H1 (cell line): ENCODE measurements around the gene SLC25A38. TPM values are rescaled to one million over a fixed set of nuclear protein-coding genes. Genes with fewer than 3 reads are reported as not detected.

Experiments used
- CTCF ChIA-PET: fragments of 300-600 bp; sonication (Branson Sonifier 250); formaldehyde crosslinking; loops from one replicate; lab custom pipeline; 2021; ENCODE audit not compliant: partially characterized antibody; lab: Charles Lee
- POLR2A ChIA-PET: fragments of 300-600 bp; sonication (Branson Sonifier 250); formaldehyde crosslinking; loops from one replicate; lab custom pipeline; 2021; ENCODE audit warnings: inconsistent platforms; ENCODE audit not compliant: partially characterized antibody; lab: Charles Lee
- DNase-seq, 2 experiments: peaks; one replicate each; pipeline versions ENCODE4 v3.0.0 to v3.0.0-alpha.2; 2010 to 2022; ENCODE audit warnings: low spot score in 2 of 2, low read depth in 1 of 2, mixed read lengths in 1 of 2
- FAIRE-seq: peaks from 2 replicates; lab custom pipeline; 2011; peaks lifted over from hg19 to GRCh38; lab: Jason Lieb, UNC
- H2AFZ ChIP-seq: 2 replicates; pipeline ENCODE4 v1.8.1; 2012; ENCODE audit warnings: low read length, inconsistent platforms
- H2AK5ac ChIP-seq: 2 replicates; pipeline ENCODE4 v1.6.1; 2013; ENCODE audit warnings: low read depth, low read length
- H2BK120ac ChIP-seq: replicated peaks from 2 replicates; pipeline ENCODE3; 2013; ENCODE audit warnings: low read depth, low read length, inconsistent platforms
- H2BK12ac ChIP-seq: 2 replicates; pipeline ENCODE4 v1.6.1; 2013; ENCODE audit warnings: low read depth, low read length
- H2BK15ac ChIP-seq: 2 replicates; pipeline ENCODE4 v1.6.1; 2013; ENCODE audit warnings: low read length
- H2BK20ac ChIP-seq: 2 replicates; pipeline ENCODE4 v1.6.1; 2013; ENCODE audit warnings: low read length
- H2BK5ac ChIP-seq: 2 replicates; pipeline ENCODE4 v1.6.1; 2013; ENCODE audit warnings: low read depth, low read length
- H3K14ac ChIP-seq: 2 replicates; pipeline ENCODE4 v1.6.1; 2013; ENCODE audit warnings: inconsistent platforms; ENCODE audit not compliant: insufficient read length
- H3K18ac ChIP-seq: 2 replicates; pipeline ENCODE4 v1.6.1; 2013; ENCODE audit warnings: low read length; ENCODE audit errors: extremely low read depth
- H3K23ac ChIP-seq: 2 replicates; pipeline ENCODE4 v1.6.1; 2013; ENCODE audit warnings: inconsistent platforms; ENCODE audit not compliant: insufficient read length
- H3K23me2 ChIP-seq: 2 replicates; pipeline ENCODE4 v1.6.1; 2013; ENCODE audit warnings: low read depth, low read length
- H3K27ac ChIP-seq: 2 replicates; pipeline ENCODE4 v1.6.1; 2011; ENCODE audit warnings: low read depth, low read length, inconsistent platforms
- H3K27me3 ChIP-seq, 4 experiments: replicated peaks in 1 of 4; 1 replicate in 1 of 4; 2 replicates in 3 of 4; pipeline versions ENCODE4 v1.6.1 to v1.8.1; 2011 to 2013; ENCODE audit warnings: low read length in 3 of 4, mild to moderate bottlenecking in 3 of 4, inconsistent platforms in 2 of 4, mixed read lengths in 2 of 4, moderate library complexity in 1 of 4; ENCODE audit not compliant: control insufficient read depth in 3 of 4, insufficient read depth in 3 of 4; ENCODE audit errors: extremely low read depth in 1 of 4
- H3K36me3 ChIP-seq, 4 experiments: 2 replicates each; pipeline versions ENCODE4 v1.6.1 to v1.8.1; 2011 to 2013; ENCODE audit warnings: mild to moderate bottlenecking in 4 of 4, low read length in 3 of 4, moderate library complexity in 2 of 4, control low read depth in 1 of 4, inconsistent platforms in 1 of 4; ENCODE audit not compliant: insufficient read depth in 4 of 4, control insufficient read depth in 2 of 4
- H3K4ac ChIP-seq: replicated peaks from 2 replicates; pipeline ENCODE3; 2013; ENCODE audit warnings: low read length, low read depth, mixed read lengths, inconsistent platforms; ENCODE audit not compliant: insufficient read length
- H3K4me1 ChIP-seq, 4 experiments: replicated peaks in 1 of 4; 1 replicate in 1 of 4; 2 replicates in 3 of 4; pipeline versions ENCODE4 v1.6.1 to v1.8.1; 2011 to 2013; ENCODE audit warnings: low read length in 3 of 4, inconsistent platforms in 2 of 4, mixed read lengths in 1 of 4; ENCODE audit not compliant: insufficient read depth in 4 of 4, control insufficient read depth in 3 of 4
- H3K4me2 ChIP-seq, 2 experiments: 2 replicates each; pipeline versions ENCODE4 v1.6.1 to v1.8.1; 2011 to 2013; ENCODE audit warnings: low read depth in 2 of 2, low read length in 2 of 2, control low read depth in 1 of 2, inconsistent platforms in 1 of 2, mild to moderate bottlenecking in 1 of 2; ENCODE audit not compliant: insufficient read depth in 1 of 2
- H3K4me3 ChIP-seq, 4 experiments: fragments of 200-600, 300-600 bp in 1 of 4; sonication (generic), shearing (Covaris generic), sonication (Bioruptor Twin) in 1 of 4; 2 replicates each; pipeline versions ENCODE4 v1.5.1 to v1.8.1; 2011 to 2016; ENCODE audit warnings: low read length in 4 of 4, low read depth in 3 of 4, control low read depth in 2 of 4, inconsistent platforms in 2 of 4, mild to moderate bottlenecking in 2 of 4, mixed read lengths in 1 of 4, moderate library complexity in 1 of 4; ENCODE audit not compliant: insufficient read depth in 2 of 4; ENCODE audit errors: extremely low read depth in 1 of 4
- H3K56ac ChIP-seq: replicated peaks from 2 replicates; pipeline ENCODE3; 2013; ENCODE audit warnings: low read depth, mild to moderate bottlenecking, mixed read lengths, low read length, inconsistent platforms; ENCODE audit not compliant: insufficient read length
- H3K79me1 ChIP-seq: 2 replicates; pipeline ENCODE4 v1.6.1; 2013; ENCODE audit warnings: low read depth, low read length, control low read depth
- H3K79me2 ChIP-seq, 2 experiments: 2 replicates each; pipeline versions ENCODE4 v1.6.1 to v1.8.1; 2012 to 2013; ENCODE audit warnings: low read length in 2 of 2, mild to moderate bottlenecking in 2 of 2, inconsistent platforms in 1 of 2; ENCODE audit not compliant: insufficient read depth in 2 of 2, control insufficient read depth in 1 of 2
- H3K9ac ChIP-seq, 4 experiments: replicated peaks in 1 of 4; 1 replicate in 1 of 4; 2 replicates in 3 of 4; pipeline versions ENCODE4 v1.6.1 to v1.8.1; 2011 to 2013; ENCODE audit warnings: low read depth in 3 of 4, low read length in 3 of 4, control low read depth in 2 of 4, mild to moderate bottlenecking in 2 of 4, moderate library complexity in 2 of 4, inconsistent platforms in 1 of 4; ENCODE audit errors: extremely low read depth in 1 of 4
- H3K9me3 ChIP-seq, 2 experiments: 2 replicates each; pipeline versions ENCODE4 v1.6.1 to v1.8.1; 2012 to 2013; ENCODE audit warnings: mild to moderate bottlenecking in 2 of 2, moderate library complexity in 2 of 2, control low read depth in 1 of 2, inconsistent platforms in 1 of 2, low read depth in 1 of 2, low read length in 1 of 2, mixed read lengths in 1 of 2; ENCODE audit not compliant: insufficient read depth in 2 of 2
- H4K20me1 ChIP-seq, 2 experiments: replicated peaks in 1 of 2; 2 replicates each; pipeline versions ENCODE3 to v1.8.1; 2011 to 2013; ENCODE audit warnings: inconsistent platforms in 2 of 2, low read length in 2 of 2, mild to moderate bottlenecking in 1 of 2; ENCODE audit not compliant: insufficient read depth in 2 of 2, control insufficient read depth in 1 of 2
- H4K5ac ChIP-seq: 2 replicates; pipeline ENCODE4 v1.6.1; 2013; ENCODE audit warnings: low read length, low read depth, mixed read lengths, inconsistent platforms; ENCODE audit not compliant: insufficient read length
- H4K8ac ChIP-seq: 2 replicates; pipeline ENCODE4 v1.8.0; 2013; ENCODE audit warnings: mild to moderate bottlenecking, moderate library complexity, low read length, inconsistent platforms; ENCODE audit not compliant: insufficient read depth; ENCODE audit errors: extremely low read depth
- H4K91ac ChIP-seq: replicated peaks from 2 replicates; pipeline ENCODE3; 2013; ENCODE audit warnings: low read length, mixed read lengths, inconsistent platforms; ENCODE audit not compliant: insufficient read length
- CHD2 ChIP-seq: IDR thresholded peaks from 2 replicates; pipeline ENCODE4 v1.6.1; 2012; ENCODE audit warnings: low read length, improper control_type of control experiment
- RFX5 ChIP-seq: IDR thresholded peaks from 2 replicates; pipeline ENCODE4 v1.6.1; 2011; ENCODE audit warnings: low read depth, low read length, improper control_type of control experiment, borderline replicate concordance
- SIN3A ChIP-seq, 2 experiments: IDR thresholded peaks in 1 of 2; conservative IDR thresholded peaks in 1 of 2; 2 replicates each; pipeline ENCODE4 v1.6.1; 2011 to 2012; ENCODE audit warnings: low read length in 2 of 2, improper control_type of control experiment in 1 of 2, low read depth in 1 of 2, mild to moderate bottlenecking in 1 of 2
- TAF1 ChIP-seq: IDR thresholded peaks from 2 replicates; pipeline ENCODE4 v1.6.1; 2011; ENCODE audit warnings: mild to moderate bottlenecking, low read depth, low read length
- WGBS, 2 experiments: shearing (Covaris generic) in 1 of 2; methylation state at CpG; one replicate each; pipeline versions ENCODE4 v1.1.6 to v1.1.7; 2013 to 2015; ENCODE audit warnings: low lambda C conversion rate in 2 of 2, mixed read lengths in 2 of 2, inconsistent platforms in 1 of 2, low coverage in 1 of 2, missing lambda C conversion rate in 1 of 2; ENCODE audit not compliant: insufficient replicate concordance in 2 of 2, insufficient coverage in 1 of 2, insufficient read length in 1 of 2; ENCODE audit errors: extremely low coverage in 1 of 2, missing lambda C conversion rate in 1 of 2; 5-methylcytosine and 5-hydroxymethylcytosine counted together
- polyA plus RNA-seq, 7 experiments: library from polyadenylated mRNA; depleted of rRNA in 3 of 7; stranded (reverse) in 5 of 7; unstranded in 2 of 7; fragments of >200 nt in 5 of 7; fragments of 200-250 nt in 2 of 7; gene quantifications; 1 replicate in 5 of 7; 2 replicates in 1 of 7; 4 replicates in 1 of 7; pipeline versions ENCODE4 v1.2.1 to v1.2.3, GENCODE V29; 2011 to 2013; ENCODE audit warnings: missing spikeins in 2 of 7, mixed read lengths in 2 of 7
- total RNA-seq: library from RNA; stranded (reverse); fragmentation: NEBNext Ultra II Directional; extraction: Animal tissue kit (Norgen Biotek cat#: 25700); gene quantifications from 2 replicates; pipeline ENCODE4 v1.2.1, GENCODE V29; 2021

SLC25A38 gene
- total and polyA plus RNA-seq, 2 of the 8 experiments (the other 6 are each of a cell fraction or from before 2014, with no cell fraction given), result 41.2 to 45.8 TPM

- H3K4ac ChIP-seq, result no peak overlapping the region
- no peaks in the 10 kb centered on the region for H3K79me1 ChIP-seq
- no peak overlapping the region for H2AFZ ChIP-seq
- DNase-seq, result no peak
- no peaks in the 10 kb centered on the region for H3K36me3 ChIP-seq
- no peak overlapping the region for H3K9ac ChIP-seq
- H3K56ac ChIP-seq, result no peak overlapping the region
- 93% methylated on average over 6 of the region's 8 CpGs; no CpG with 5 or more reads in 1 of the 2 experiments for WGBS, 2 experiments
- H3K27me3 ChIP-seq, result no peaks in the 10 kb centered on the region
- no peaks in the 10 kb centered on the region for H4K20me1 ChIP-seq
- no peaks in the 10 kb centered on the region for H3K9me3 ChIP-seq
- H4K91ac ChIP-seq, result no peak overlapping the region
- no peak overlapping the region for H3K4me3 ChIP-seq
- no peak overlapping the region for H2BK20ac ChIP-seq
- H3K4me2 ChIP-seq, result no peak overlapping the region
- H4K5ac ChIP-seq, result no peak overlapping the region
- no peak overlapping the region for H2BK5ac ChIP-seq
- ChIA-PET CTCF (interaction anchor here (0.9 to 3.6 kb wide), 3 partner anchors 9 to 59 kb away, joined by 4 to 24 read pairs (median 6); no protein-coding TSS in a partner anchor), POLR2A (interaction anchor here (2.6 to 4.5 kb wide), 2 partner anchors 25 to 32 kb away, joined by 15 to 30 read pairs; partner anchors contain the start of gene RPSA)
- H3K23me2 ChIP-seq, result no peaks in the 10 kb centered on the region
- H3K14ac ChIP-seq, result no peak overlapping the region
- H4K8ac ChIP-seq, result no peak overlapping the region
- H2BK15ac ChIP-seq, result no peak overlapping the region
- FAIRE-seq, result no peak
- no peak overlapping the region for H3K27ac ChIP-seq
- no peak overlapping the region for H2BK12ac ChIP-seq
- no peaks in the 10 kb centered on the region for H3K4me1 ChIP-seq
- H2BK120ac ChIP-seq, result no peak overlapping the region
- H3K23ac ChIP-seq, result no peak overlapping the region
- no peak overlapping the region for H3K18ac ChIP-seq
- H3K79me2 ChIP-seq, result no peaks in the 10 kb centered on the region
- H2AK5ac ChIP-seq, result no peak overlapping the region
- no peak for TF ChIP-seq CHD2
- no peak for TF ChIP-seq SIN3A (conservative IDR thresholded peaks at IDR 0.05 in 1 of 2, IDR thresholded peaks at IDR 0.05 in 1 of 2; ENCODE audit: low read depth in 1 of 2, low read length in 2 of 2)
- TF ChIP-seq TAF1, result no peak
- TF ChIP-seq RFX5, result no peak
These were observed 57.1 kb downstream of the SLC25A38 start for GRCh38 chr3:39440316-39440715.
